HG03175 (cell line): Measurements from ENCODE around the gene SELENOO.
"Not testable (repeated sequence)": the region's sequence is repeated elsewhere in the genome, so short reads cannot be mapped to it uniquely, and the experiment has no call there.

Experiments
- ATAC-seq: cut with Tn5 transposase; IDR thresholded peaks from one replicate; pipeline ENCODE4 v1.9.1; 2021; ENCODE audit warnings: mild to moderate bottlenecking, moderate library complexity; ENCODE audit not compliant: unreplicated experiment

SELENOO gene, protein sequence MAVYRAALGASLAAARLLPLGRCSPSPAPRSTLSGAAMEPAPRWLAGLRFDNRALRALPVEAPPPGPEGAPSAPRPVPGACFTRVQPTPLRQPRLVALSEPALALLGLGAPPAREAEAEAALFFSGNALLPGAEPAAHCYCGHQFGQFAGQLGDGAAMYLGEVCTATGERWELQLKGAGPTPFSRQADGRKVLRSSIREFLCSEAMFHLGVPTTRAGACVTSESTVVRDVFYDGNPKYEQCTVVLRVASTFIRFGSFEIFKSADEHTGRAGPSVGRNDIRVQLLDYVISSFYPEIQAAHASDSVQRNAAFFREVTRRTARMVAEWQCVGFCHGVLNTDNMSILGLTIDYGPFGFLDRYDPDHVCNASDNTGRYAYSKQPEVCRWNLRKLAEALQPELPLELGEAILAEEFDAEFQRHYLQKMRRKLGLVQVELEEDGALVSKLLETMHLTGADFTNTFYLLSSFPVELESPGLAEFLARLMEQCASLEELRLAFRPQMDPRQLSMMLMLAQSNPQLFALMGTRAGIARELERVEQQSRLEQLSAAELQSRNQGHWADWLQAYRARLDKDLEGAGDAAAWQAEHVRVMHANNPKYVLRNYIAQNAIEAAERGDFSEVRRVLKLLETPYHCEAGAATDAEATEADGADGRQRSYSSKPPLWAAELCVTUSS

DNA sequence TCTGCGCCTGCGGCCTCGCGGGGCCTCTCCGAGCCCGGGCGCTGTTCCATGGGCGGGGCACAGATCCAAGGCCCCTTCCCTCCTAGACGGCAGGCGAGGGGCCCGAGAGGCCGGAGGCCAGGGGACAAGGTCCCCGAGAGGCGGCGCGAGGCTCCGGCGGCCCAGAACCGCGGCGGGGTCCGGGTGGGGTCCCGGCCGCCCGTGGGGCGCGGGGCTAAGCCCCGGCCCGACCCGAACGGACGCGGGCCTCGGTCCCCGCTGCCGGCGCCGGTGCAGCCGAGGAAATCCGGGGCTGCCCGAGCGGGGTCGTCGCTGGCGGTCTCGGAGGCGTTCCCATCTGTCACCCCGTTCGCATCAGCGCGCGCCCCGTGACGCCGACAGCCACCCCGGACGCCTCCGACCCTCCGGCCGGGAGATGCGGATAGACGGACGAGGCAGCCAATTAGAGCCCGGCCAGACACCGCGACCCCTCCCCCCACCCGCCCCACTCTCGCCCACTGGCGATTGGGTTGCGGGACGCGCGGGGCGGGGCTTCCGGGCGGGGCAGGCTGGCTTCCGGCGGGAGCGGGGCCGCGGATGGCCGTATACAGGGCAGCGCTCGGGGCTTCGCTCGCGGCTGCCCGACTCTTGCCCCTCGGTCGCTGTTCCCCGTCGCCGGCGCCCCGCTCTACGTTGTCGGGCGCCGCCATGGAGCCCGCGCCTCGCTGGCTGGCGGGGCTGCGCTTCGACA, at the start of gene SELENOO:
TSS of gene SELENOO (plus strand) at position 551 of the 730 bp plus-strand sequence. CDS start at position 577, 26 bp downstream.
- ATAC-seq = peak; percentile 78

DNA sequence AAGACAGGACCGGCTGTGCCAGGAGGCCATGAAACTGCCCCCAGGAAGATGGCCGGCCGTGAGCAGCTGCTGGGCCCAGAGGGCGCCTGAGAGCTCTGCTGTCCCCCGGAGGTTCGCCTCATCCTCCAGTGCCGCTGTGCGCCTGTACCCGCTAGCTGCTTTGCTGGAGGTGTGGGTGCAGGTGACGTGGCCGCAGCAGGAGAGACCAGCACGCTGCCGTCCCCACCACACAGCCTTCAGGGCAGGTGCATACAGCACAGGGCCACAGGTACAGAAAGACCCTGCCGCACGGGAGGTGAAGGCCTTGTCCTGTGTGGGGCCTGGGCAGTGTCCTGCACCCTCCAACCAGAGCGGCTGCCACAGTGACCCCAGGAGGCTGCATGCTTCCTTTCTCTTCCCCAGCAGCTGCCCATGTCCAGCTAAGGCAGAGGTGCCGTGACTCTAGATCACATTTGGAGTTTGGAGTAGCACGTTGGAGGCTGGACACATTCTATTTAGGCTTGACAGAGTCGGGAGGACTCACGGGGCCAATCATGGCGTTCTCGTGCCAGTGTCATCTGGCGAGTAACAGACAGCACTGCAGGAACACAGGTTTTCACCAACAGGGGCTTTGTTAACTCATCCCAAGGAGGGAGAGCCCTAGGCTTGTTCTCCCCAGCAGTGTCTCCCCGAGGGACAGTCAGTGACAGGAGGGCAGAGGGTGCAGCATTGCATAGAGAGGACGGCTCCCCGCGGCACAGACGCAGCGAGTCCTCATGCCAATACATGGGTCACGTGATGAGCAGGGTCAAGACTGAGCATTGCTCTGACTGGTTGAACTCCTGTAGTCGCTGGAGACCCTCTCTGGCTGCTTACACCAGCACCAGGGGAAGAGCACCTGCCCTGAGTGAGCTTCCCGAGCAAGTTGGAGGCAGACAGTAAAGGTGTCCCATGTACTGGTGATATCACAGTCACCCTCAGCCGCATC, 49.0 kb upstream of the SELENOO start:
- no peak for ATAC-seq

DNA sequence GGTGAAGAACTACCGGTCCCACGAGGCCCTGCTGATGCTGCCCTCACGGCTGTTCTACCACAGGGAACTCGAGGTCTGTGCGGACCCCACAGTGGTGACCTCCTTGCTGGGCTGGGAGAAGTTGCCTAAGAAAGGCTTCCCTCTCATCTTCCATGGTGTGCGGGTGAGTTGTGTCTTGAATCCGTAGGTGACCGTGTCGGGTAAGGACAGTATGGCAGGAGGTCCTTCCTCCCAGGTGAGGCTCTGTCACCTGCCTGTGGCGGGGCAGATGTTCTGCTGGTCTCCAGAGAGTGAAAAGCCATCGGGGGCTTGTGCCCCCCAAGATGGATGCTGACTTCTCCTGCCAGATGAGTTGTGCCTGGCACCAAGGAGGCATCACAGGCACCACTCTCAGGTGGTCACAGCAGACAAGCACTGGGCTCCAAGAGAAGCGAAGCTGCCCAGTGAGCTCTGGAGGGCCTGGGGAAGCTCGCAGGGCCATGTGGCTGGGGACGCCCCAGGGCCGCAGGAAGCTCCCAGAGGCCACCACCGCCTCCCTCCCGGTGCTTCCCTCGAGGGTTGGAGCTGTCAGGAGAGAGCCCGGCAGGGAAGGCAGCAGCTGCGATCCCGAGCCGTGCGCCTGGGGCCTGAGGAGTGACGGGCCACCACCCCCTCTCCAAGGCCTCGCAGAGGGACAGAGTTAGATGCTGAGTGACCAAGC, 47.6 kb upstream of the SELENOO start:
- no peak for ATAC-seq

DNA sequence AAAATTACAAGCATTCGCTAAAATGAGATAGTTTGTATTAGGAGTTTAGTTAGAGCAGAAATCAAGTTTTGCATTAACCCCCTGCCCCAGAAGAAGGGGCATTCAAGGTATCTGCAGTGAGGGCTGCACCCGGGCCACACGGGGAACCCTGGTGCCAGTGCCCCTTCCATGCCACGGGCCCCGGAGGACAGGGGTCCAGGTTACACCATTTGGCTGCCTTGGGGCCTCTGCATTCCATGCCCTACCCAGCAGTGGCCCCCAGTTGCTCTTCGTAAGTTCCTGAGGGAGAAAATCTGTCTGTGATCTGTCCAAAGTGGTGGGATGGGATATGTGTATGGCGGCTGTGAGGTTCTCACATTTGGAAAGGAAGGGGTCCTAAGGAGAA, 47.1 kb upstream of the SELENOO start:
- no peak for ATAC-seq

DNA sequence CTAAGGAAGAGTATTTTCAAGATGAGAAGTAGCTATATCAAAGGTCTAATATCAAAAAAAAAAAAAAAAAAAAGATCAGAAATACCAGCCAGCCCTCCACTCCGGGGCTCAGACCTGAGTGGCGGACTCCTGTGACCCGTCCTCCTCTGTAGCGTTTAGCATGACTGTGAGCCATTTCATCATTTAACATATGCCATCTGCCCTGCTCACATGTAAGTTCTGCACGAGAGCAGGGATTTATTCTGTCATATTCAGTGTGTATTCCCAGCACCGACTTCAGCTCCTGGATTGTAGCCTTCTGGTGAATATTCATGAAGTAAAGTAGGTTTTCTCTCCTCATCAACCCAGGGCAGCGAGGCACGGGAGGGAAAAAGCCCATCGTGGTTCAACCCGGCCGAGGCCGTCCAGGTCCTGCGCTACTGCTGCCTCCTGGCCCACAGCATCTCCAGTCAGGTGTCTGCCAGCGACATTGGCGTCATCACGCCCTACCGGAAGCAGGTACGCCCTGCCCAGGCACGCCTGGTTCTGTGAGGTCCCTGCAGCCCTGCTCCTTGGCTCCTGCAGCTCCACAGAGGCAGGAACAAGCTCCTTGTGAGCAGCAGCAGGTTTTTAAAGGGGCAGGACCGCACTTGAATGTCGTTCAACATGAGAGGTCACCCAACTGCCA, 43.0 kb upstream of the SELENOO start:
- no peak for ATAC-seq

DNA sequence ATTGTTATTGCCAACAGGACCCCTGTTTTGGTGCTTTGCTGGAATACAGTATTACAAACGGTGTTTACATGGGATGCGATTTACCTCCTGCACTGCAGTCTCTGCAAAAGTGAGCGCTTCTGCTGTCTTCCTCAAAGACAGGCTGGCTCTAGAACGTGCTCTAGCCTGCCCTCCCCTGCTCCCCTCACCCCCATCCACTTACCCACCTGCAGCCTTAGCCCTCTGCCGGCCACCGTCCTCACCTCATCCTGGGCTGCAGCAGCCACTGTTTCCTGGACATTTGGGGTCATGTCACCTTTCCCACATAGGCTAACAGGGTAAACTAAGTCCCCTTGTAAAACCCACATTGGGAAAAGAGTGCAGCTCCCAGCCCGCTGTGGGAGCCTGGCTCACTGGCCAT, 39.9 kb upstream of the SELENOO start:
- ATAC-seq = no peak

DNA sequence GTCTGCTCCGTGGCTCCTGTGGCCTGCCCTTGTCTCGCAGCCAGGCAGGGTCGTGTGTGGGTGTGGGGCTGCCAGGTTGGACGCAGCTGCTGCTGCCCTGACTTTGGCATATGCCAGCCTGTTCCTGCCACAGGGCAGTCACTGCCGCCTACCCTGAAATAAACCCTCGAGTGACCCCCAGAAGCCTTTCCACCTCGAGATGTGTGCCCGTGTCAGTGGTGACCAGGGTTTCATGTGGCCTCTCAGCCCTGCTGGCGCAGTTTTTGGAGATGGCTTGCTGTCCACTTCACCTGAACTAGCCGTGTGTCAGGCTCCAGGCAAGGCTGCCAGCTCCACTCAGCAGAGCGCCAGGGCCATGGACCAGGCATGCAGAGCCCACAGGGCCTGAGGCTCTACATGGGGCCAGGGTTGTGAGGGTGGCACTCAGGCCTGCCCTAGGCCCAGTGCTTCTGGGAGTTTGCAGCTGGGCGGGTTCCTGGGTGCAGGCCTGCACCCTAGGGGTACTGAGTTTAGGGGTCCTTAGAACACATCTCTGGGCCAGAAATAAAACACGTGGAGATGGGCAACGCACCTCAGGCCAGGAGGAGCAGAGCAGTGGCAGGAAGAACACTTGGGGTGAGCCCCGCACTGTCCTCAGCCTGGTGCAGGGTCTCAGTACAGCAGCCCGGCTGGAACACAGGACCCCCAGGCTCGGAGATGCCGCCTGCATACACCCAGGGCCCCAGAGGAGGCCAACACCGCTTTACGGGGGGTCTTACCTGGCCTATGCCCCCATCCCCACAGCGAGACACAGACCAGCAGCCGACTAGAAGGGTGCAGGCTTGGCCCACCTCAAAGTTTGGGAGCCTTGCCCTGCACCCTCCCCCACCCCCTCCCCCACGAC, 39.1 kb upstream of the SELENOO start:
- no peak for ATAC-seq

DNA sequence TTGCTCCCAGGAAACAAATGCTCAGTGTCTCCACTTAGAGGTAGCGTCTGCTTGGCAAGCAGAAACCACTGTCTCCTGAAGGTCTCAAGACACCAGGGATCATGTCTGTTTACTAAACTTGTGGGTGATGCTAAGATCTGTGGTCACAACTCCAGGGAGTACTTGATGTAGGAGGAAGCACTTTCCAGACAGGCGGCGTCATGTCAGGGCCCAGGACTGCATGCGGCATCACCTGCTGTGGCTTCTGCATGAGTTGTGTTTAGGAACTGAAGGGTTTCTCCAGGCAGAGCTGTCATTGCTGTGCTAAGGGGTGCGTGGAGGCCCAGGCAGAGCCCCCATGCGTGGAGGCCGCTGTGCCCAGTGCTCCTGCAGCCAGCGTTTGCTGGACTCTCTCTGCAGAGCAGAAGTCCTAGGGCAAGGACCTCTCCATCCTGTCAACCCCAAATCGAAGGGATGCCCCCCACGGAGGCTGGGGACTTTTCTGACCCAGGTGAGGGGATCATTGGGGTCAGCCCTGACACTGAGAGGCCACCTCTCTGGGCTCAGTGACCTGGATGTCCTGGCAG, 38.3 kb upstream of the SELENOO start:
- ATAC-seq = no peak

DNA sequence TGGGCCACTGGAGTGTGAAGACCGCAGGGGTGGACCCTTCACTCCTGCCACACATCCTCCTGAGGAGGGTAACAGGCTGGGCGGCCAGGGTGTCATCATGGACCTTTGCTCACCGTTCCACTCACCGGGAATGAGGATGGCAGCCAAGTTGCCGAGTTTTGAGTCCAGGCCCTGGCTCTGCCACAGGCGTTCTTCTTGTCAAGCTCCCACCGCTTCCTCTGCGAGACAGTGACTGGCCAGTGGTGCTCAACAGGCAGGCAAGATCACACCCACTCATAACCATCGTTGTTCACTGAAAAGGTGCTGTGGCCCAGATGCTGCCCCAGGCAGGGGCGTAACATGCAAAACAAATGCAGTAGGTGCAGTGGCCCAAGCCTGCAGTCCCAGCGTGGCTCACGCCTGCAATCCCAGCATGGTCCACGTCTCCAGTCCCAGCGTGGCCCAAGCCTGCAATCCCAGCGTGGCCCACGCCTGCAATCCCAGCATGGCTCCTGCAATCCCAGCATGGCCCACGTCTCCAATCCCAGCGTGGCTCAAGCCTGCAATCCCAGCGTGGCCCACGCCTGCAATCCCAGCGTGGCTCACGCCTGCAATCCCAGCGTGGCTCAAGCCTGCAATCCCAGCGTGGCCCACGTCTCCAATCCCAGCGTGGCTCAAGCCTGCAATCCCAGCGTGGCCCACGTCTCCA, 35.2 kb upstream of the SELENOO start:
- ATAC-seq = no peak

DNA sequence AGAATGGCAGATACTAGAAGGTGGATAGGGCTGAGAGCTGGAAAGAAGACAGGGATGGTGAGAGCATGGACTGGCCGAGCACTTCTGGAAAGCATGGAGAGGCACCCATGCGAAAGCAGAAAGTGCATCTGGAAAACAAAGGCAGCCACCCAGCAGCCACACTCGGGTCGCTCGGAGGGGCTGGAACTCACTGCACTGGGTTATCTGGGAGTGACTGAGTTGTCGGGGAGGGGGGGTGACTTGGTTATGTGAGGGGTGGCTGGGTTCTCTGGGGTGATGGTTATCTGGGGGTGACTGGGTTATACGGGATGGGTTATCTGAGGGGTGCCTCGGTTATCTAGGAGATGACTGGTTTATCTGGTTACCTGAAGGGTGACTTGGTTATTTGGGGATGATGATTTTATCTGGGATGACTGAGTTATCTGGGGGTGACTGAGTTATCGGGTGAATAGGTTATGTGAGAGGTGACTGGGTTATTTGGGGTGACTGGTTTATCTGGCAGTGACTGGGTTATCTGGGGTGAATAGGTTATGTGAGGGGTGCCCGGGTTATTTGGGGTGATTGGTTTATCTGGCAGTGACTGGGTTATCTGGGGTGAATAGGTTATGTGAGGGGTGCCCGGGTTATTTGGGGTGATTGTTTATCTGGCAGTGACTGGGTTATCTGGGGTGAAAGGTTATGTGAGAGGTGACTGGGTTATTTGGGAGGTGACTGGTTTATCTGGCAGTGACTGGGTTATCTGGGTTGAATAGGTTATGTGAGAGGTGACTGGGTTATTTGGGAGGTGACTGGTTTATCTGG, 32.9 kb upstream of the SELENOO start:
- ATAC-seq = no peak

DNA sequence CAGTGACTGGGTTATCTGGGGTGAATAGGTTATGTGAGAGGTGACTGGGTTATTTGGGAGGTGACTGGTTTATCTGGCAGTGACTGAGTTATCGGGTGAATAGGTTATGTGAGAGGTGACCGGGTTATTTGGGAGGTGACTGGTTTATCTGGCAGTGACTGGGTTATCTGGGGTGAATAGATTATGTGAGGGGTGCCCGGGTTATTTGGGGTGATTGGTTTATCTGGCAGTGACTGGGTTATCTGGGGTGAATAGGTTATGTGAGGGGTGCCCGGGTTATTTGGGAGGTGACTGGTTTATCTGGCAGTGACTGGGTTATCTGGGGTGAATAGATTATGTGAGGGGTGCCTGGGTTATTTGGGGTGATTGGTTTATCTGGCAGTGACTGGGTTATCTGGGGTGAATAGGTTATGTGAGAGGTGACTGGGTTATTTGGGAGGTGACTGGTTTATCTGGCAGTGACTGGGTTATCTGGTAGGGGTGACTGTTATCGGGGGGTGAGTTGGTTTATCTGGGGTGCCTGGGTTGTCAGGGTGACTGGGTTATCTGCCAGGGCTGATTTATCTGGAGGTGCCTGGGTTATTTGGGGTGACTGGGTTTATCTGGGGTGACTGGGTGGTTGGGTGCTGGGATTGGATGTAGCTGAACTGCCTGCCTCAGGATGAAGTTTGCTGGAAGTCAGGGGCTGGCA, 32.2 kb upstream of the SELENOO start:
- ATAC-seq = not testable (repeated sequence)

DNA sequence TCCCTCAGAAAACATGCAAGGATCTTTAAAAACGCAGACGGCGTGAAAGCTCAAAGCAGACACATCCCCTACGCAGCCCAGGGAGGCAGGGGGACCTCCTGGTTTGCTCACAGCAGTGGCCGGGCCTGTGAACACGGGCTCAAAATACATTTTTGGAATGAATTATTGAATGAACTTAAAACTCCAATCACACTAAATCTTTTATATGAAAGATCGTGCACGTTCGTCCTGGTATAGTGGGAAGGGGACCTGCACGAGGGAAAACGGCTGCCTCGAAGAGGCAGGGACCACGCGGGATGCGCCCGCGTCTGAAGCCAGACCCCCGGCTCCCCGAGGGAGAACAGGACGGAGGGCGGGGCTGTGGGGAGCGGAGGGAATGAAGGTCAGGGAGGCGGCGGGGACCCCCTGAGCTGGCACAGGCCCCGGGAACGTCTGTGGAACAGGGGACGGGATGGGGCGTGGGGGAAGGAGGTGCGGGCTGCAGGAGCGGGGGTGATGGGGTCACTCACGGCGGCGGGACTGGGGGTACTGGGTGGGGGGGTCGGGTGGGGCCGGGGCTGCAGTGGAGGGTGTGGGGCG, 31.5 kb upstream of the SELENOO start:
- no peak for ATAC-seq

DNA sequence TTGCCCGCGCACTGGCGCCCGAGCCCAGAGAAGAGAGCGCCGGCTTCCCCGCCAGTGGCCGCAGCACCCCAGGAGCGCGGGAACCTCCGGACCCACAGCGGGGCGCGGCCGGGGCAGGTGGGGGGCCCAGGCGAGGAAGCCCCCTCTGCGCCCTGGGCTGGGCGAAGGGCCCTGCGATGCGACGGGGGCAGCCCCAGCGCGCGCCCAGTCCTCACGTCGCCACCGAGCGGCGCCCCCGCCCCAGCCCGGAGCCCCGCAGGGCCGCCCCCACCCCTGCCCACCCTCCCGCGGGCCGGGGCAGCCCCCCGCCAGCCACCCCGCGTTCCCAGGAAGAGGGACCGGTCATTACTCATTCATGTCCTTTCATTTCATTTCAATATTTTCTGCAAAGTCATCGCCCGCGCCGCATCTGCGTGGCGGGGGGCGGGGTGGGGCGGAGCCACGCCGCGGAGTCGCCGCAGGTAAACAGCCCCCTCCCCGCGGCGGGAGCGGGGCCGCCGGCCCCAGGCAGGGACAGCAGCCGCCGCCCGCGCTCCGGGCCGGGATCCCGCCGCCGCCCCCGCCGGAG, 31.0 kb upstream of the SELENOO start:
- ATAC-seq = no peak

DNA sequence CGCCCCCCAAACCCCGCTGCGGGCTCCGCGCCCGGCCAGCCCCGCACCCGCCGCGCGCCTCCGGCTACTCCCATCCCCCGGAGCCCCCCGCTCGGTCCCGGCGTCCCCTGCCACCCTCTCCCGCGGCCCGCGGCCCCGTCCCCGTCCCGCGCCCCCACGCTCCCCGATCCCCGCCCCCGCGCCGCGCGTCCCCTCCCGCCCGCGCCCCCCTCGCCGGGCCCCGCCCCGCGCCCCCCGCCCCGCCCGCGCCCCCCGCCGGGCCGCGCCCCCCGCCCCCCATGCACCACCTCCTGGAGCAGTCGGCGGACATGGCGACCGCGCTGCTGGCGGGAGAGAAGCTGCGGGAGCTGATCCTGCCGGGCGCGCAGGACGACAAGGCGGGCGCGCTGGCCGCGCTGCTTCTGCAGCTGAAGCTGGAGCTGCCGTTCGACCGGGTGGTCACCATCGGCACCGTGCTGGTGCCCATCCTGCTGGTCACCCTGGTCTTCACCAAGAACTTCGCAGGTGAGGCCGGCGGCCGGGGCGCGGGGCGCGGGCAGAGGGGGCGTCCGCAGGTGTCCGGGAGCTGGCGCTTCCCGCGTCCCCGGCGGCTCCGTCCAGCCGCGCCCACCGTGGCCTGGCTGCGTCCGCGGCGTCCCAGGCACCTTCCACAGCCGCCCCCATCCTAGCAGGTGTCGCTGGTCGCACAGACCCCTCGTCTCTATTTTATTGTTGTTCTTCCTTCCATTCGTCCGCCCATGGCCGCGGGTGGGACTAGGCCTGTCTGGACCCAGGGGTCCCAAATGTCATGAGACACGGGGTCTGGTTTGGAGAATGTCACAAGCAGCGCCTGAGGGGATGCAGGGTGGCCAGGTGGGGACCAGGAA, 30.1 kb upstream of the SELENOO start, which contains the start of gene PANX2:
TSS of gene PANX2 (plus strand) at position 279 of the 866 bp plus-strand sequence. CDS start at position 279, 0 bp downstream.
- ATAC-seq = no peak
